Neuronal stem cell (in vitro differentiated cells): ENCODE results near the gene ALG2.

Source experiments
- DNase-seq: peaks from one replicate; pipeline ENCODE4 v3.0.0-alpha.2; 2013; ENCODE audit warnings: low spot score
- H2AFZ ChIP-seq: one replicate; pipeline ENCODE4 v1.6.1; 2013; ENCODE audit warnings: mild to moderate bottlenecking, low read length, inconsistent platforms
- H2AK5ac ChIP-seq: 2 replicates; pipeline ENCODE4 v1.6.1; 2013; ENCODE audit warnings: low read depth, mild to moderate bottlenecking, inconsistent platforms, low read length, moderate library complexity, mixed read lengths
- H2BK120ac ChIP-seq: 2 replicates; pipeline ENCODE4 v1.6.1; 2013; ENCODE audit warnings: low read depth, mild to moderate bottlenecking, inconsistent platforms, low read length, moderate library complexity, mixed read lengths
- H2BK12ac ChIP-seq: one replicate; pipeline ENCODE4 v1.6.1; 2013; ENCODE audit warnings: low read length, inconsistent platforms
- H2BK15ac ChIP-seq: 2 replicates; pipeline ENCODE4 v1.6.1; 2013; ENCODE audit warnings: mild to moderate bottlenecking, low read length, inconsistent platforms, mixed read lengths
- H2BK5ac ChIP-seq: one replicate; pipeline ENCODE4 v1.6.1; 2013; ENCODE audit warnings: inconsistent platforms, mild to moderate bottlenecking, low read length, moderate library complexity
- H3K14ac ChIP-seq: one replicate; pipeline ENCODE4 v1.6.1; 2013; ENCODE audit warnings: low read length, inconsistent platforms
- H3K18ac ChIP-seq: 2 replicates; pipeline ENCODE4 v1.6.1; 2013; ENCODE audit warnings: low read length, inconsistent platforms
- H3K23ac ChIP-seq: 2 replicates; pipeline ENCODE4 v1.6.1; 2013; ENCODE audit warnings: low read depth, mild to moderate bottlenecking, mixed read lengths, low read length, inconsistent platforms; ENCODE audit not compliant: poor library complexity
- H3K27ac ChIP-seq: replicated peaks from 3 replicates; pipeline ENCODE4 v1.5.1; 2013; ENCODE audit warnings: low read length, inconsistent platforms
- H3K27me3 ChIP-seq, 3 experiments: 2 replicates each; pipeline ENCODE4 v1.6.1; 2013; ENCODE audit warnings: low read length in 3 of 3, mild to moderate bottlenecking in 2 of 3, inconsistent platforms in 1 of 3, low read depth in 1 of 3, mixed read lengths in 1 of 3, moderate library complexity in 1 of 3; ENCODE audit not compliant: control insufficient read depth in 3 of 3, insufficient read depth in 3 of 3
- H3K36me3 ChIP-seq, 2 donors: replicated peaks in 1 of 2; 2 replicates each; pipeline ENCODE4 v1.6.1; 2013; ENCODE audit warnings: low read length in 2 of 2; ENCODE audit not compliant: control insufficient read depth in 2 of 2, insufficient read depth in 2 of 2
- H3K4ac ChIP-seq: 2 replicates; pipeline ENCODE4 v1.6.1; 2013; ENCODE audit warnings: inconsistent platforms, mild to moderate bottlenecking, low read length, moderate library complexity
- H3K4me1 ChIP-seq, 2 donors: 1 replicate in 1 of 2; 2 replicates in 1 of 2; pipeline ENCODE4 v1.6.1; 2013; ENCODE audit warnings: low read length in 2 of 2, low read depth in 1 of 2; ENCODE audit not compliant: control insufficient read depth in 2 of 2, insufficient read depth in 1 of 2
- H3K4me2 ChIP-seq: one replicate; pipeline ENCODE4 v1.6.1; 2013; ENCODE audit warnings: mild to moderate bottlenecking, low read length, inconsistent platforms; ENCODE audit not compliant: insufficient read depth, poor library complexity, severe bottlenecking
- H3K4me3 ChIP-seq, 2 donors: 2 replicates each; pipeline ENCODE4 v1.5.1; 2013; ENCODE audit warnings: low read length in 2 of 2, mild to moderate bottlenecking in 2 of 2, inconsistent platforms in 1 of 2, moderate library complexity in 1 of 2
- H3K79me1 ChIP-seq: one replicate; pipeline ENCODE4 v1.6.1; 2013; ENCODE audit warnings: low read depth, mild to moderate bottlenecking, inconsistent platforms, low read length, moderate library complexity
- H3K9ac ChIP-seq: one replicate; pipeline ENCODE4 v1.6.1; 2013; ENCODE audit warnings: mild to moderate bottlenecking, low read depth, low read length, inconsistent platforms; ENCODE audit not compliant: poor library complexity
- H3K9me3 ChIP-seq, 2 donors: replicated peaks in 1 of 2; 2 replicates each; pipeline versions ENCODE3 to v1.6.1; 2013; ENCODE audit warnings: low read length in 2 of 2, mild to moderate bottlenecking in 2 of 2, inconsistent platforms in 1 of 2, low read depth in 1 of 2, mixed read lengths in 1 of 2, moderate library complexity in 1 of 2; ENCODE audit not compliant: control insufficient read depth in 2 of 2, insufficient read depth in 1 of 2
- H4K8ac ChIP-seq: one replicate; pipeline ENCODE4 v1.6.1; 2013; ENCODE audit warnings: low read depth, mild to moderate bottlenecking, inconsistent platforms, low read length, moderate library complexity
- H4K91ac ChIP-seq: one replicate; pipeline ENCODE4 v1.6.1; 2013; ENCODE audit warnings: low read length, low read depth, mild to moderate bottlenecking, inconsistent platforms; ENCODE audit not compliant: poor library complexity
- WGBS, 2 donors: extraction: QIAGEN DNeasy Blood & Tissue Kit; methylation state at CpG; one replicate each; pipeline ENCODE4 v1.1.7; 2013; ENCODE audit warnings: missing lambda C conversion rate in 2 of 2, mixed read lengths in 1 of 2; ENCODE audit not compliant: insufficient read length in 2 of 2, insufficient replicate concordance in 1 of 2; ENCODE audit errors: extremely low coverage in 2 of 2; 5-methylcytosine and 5-hydroxymethylcytosine counted together

ALG2 gene

GRCh38 chr9:99181621-99182020 lies 40.1 kb downstream of the ALG2 start:
- H3K18ac ChIP-seq = no peak overlapping the region
- peaks cover 5 to 8% of the 10 kb centered on the region in 2 donors for H3K4me1 ChIP-seq
- H3K9ac ChIP-seq = no peak overlapping the region
- whole genome bisulfite sequencing, 2 donors = no CpG with 5 or more reads among the region's 4 CpGs
- H2AK5ac ChIP-seq = no peak overlapping the region
- H2BK120ac ChIP-seq = no peak overlapping the region
- H4K8ac ChIP-seq = no peak overlapping the region
- no peak overlapping the region for H3K14ac ChIP-seq
- H3K4me3 ChIP-seq = no peak overlapping the region
- no peak overlapping the region for H4K91ac ChIP-seq
- no peak overlapping the region for H3K27ac ChIP-seq
- H3K27me3 ChIP-seq = peaks cover 0 to 13% (median 0%) of the 10 kb centered on the region in 3 experiments
- H3K23ac ChIP-seq = no peak overlapping the region
- H3K79me1 ChIP-seq = no peaks in the 10 kb centered on the region
- no peaks in the 10 kb centered on the region for H3K9me3 ChIP-seq
- H3K36me3 ChIP-seq = no peaks in the 10 kb centered on the region
- H2BK5ac ChIP-seq = no peak overlapping the region
- H2AFZ ChIP-seq = peak overlapping the region; percentile 9
- no peak overlapping the region for H3K4me2 ChIP-seq
- no peak overlapping the region for H3K4ac ChIP-seq
- no peak overlapping the region for H2BK15ac ChIP-seq
- DNase-seq = no peak
- no peak overlapping the region for H2BK12ac ChIP-seq

GRCh38 chr9:99181206-99181605 lies 40.5 kb downstream of the ALG2 start:
- H3K4ac ChIP-seq = no peak overlapping the region
- no peak overlapping the region for H2BK120ac ChIP-seq
- no peak overlapping the region for H4K91ac ChIP-seq
- no peak overlapping the region for H3K14ac ChIP-seq
- H3K23ac ChIP-seq = no peak overlapping the region
- H2BK5ac ChIP-seq = no peak overlapping the region
- H3K9ac ChIP-seq = no peak overlapping the region
- H3K4me2 ChIP-seq = no peak overlapping the region
- H3K27ac ChIP-seq = no peak overlapping the region
- H2BK12ac ChIP-seq = no peak overlapping the region
- H3K36me3 ChIP-seq = no peaks in the 10 kb centered on the region
- no peak overlapping the region for H2AFZ ChIP-seq
- H3K18ac ChIP-seq = no peak overlapping the region
- H3K4me1 ChIP-seq = peaks cover 8 to 9% of the 10 kb centered on the region in 2 donors
- H2BK15ac ChIP-seq = no peak overlapping the region
- H4K8ac ChIP-seq = no peak overlapping the region
- no peaks in the 10 kb centered on the region for H3K79me1 ChIP-seq
- no CpG with 5 or more reads among the region's 2 CpGs for WGBS, 2 donors
- H3K9me3 ChIP-seq = no peaks in the 10 kb centered on the region
- no peak overlapping the region for H2AK5ac ChIP-seq
- peaks cover 0 to 13% (median 0%) of the 10 kb centered on the region in 3 experiments for H3K27me3 ChIP-seq
- no peak overlapping the region for H3K4me3 ChIP-seq
- DNase-seq = no peak

DNA sequence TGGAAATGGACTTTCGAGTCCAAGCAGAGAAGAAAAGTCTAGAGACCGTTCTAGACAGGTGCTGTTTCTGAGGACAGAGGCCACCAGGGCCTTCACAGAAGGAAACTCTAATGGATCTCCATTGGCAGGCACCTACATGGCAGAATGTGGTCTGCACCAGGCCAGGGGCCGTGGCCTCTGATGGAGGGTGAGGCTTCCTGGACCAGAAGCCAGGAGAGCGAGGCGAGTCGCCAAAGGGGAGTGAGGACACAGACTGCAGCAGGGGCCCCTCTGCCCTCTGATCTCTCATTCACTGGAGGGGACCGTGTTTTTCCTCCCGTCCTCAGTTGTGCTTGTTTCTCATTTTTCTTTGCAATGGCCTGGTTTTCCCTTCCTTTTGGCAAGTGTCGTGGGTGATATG lies 41.1 kb downstream of the ALG2 start:
- Histone ChIP-seq H3K4ac (no peak overlapping the region), H3K23ac (no peak overlapping the region), H3K4me3 (no peak overlapping the region), H3K79me1 (no peaks in the 10 kb centered on the region), H3K27ac (no peak overlapping the region), H3K27me3 (peaks cover 0 to 13% (median 0%) of the 10 kb centered on the region in 3 experiments), H3K4me1 (peaks cover 8 to 9% of the 10 kb centered on the region in 2 donors), H3K36me3 (no peaks in the 10 kb centered on the region), H2BK15ac (no peak overlapping the region), H2BK5ac (no peak overlapping the region), H2AFZ (no peak overlapping the region), H3K14ac (peak overlapping the region; percentile 10), H3K9ac (no peak overlapping the region), H2BK120ac (peak overlapping the region; percentile 35), H3K9me3 (no peaks in the 10 kb centered on the region), H4K8ac (no peak overlapping the region), H2AK5ac (no peak overlapping the region), H2BK12ac (no peak overlapping the region), H3K4me2 (no peak overlapping the region), H4K91ac (no peak overlapping the region), H3K18ac (peak overlapping the region; percentile 20)
- no CpG with 5 or more reads among the region's 9 CpGs for WGBS, 2 donors
- DNase-seq = no peak

- no peak overlapping the region for H4K8ac ChIP-seq
- H2BK15ac ChIP-seq = no peak overlapping the region
- no peak for DNase-seq
- no peak overlapping the region for H2AK5ac ChIP-seq
- H3K4me1 ChIP-seq = peaks cover 8 to 9% of the 10 kb centered on the region in 2 donors
- no peak overlapping the region for H3K4me2 ChIP-seq
- no CpG with 5 or more reads among the region's 1 CpG for WGBS, 2 donors
- no peak overlapping the region for H2BK5ac ChIP-seq
- no peak overlapping the region for H3K27ac ChIP-seq
- no peak overlapping the region for H3K9ac ChIP-seq
- no peak overlapping the region for H3K23ac ChIP-seq
- H3K27me3 ChIP-seq = peaks cover 0 to 13% (median 0%) of the 10 kb centered on the region in 3 experiments
- H3K18ac ChIP-seq = no peak overlapping the region
- H3K36me3 ChIP-seq = no peaks in the 10 kb centered on the region
- no peaks in the 10 kb centered on the region for H3K9me3 ChIP-seq
- no peak overlapping the region for H4K91ac ChIP-seq
- H3K79me1 ChIP-seq = no peaks in the 10 kb centered on the region
- H2BK120ac ChIP-seq = no peak overlapping the region
- H3K4me3 ChIP-seq = no peak overlapping the region
- no peak overlapping the region for H3K14ac ChIP-seq
- H3K4ac ChIP-seq = no peak overlapping the region
- H2BK12ac ChIP-seq = no peak overlapping the region
- no peak overlapping the region for H2AFZ ChIP-seq
Observed at GRCh38 chr9:99180199-99180598, 41.5 kb downstream of the ALG2 start.
